Gastroesophageal sphincter (tissue), 4 donors: ENCODE data around the gene P4HB. TPM values are rescaled to one million over a fixed set of nuclear protein-coding genes. Genes with fewer than 3 reads are reported as not detected.

Source experiments
- ATAC-seq: fragments of 150-250 bp; one replicate; pipeline ENCODE4 v1.9.1; 2016; ENCODE audit warnings: mild to moderate bottlenecking, moderate library complexity
- H3K27ac ChIP-seq, 4 donors: fragments of 200-600 bp; sonication (generic) in 3 of 4; 1 replicate in 3 of 4; 2 replicates in 1 of 4; pipeline ENCODE4 v1.5.1; 2016 to 2019
- H3K27me3 ChIP-seq: fragments of 200-600 bp; sonication (generic); one replicate; pipeline ENCODE4 v1.5.1; 2019
- H3K36me3 ChIP-seq, 2 donors: fragments of 200-600 bp; sonication (generic); one replicate each; pipeline ENCODE4 v1.5.1; 2019; ENCODE audit warnings: control low read depth in 1 of 2
- H3K4me1 ChIP-seq, 3 donors: fragments of 200-600 bp; sonication (generic); 1 replicate in 2 of 3; 2 replicates in 1 of 3; pipeline ENCODE4 v1.5.1; 2016 to 2019; ENCODE audit warnings: control low read depth in 2 of 3
- H3K4me3 ChIP-seq, 2 donors: fragments of 200-600 bp; sonication (generic); one replicate each; pipeline ENCODE4 v1.5.1; 2019; ENCODE audit warnings: mild to moderate bottlenecking in 1 of 2, moderate library complexity in 1 of 2
- H3K9me3 ChIP-seq, 3 donors: fragments of 200-600 bp; sonication (generic); one replicate each; pipeline ENCODE4 v1.5.1; 2017 to 2019; ENCODE audit warnings: control low read depth in 2 of 3
- CTCF ChIP-seq, 4 experiments: fragments of 200-600 bp in 2 of 4; fragments of 450-650 bp in 2 of 4; sonication (generic) in 1 of 4; IDR thresholded peaks; one replicate each; pipeline ENCODE4 v1.5.1; 2017 to 2019; ENCODE audit warnings: antibody characterized with exemption in 4 of 4, mild to moderate bottlenecking in 2 of 4, moderate library complexity in 2 of 4
- EP300 ChIP-seq: sonication (generic); formaldehyde crosslinking; IDR thresholded peaks from one replicate; pipeline ENCODE4 v1.6.1; 2017; ENCODE audit warnings: antibody characterized with exemption, mild to moderate bottlenecking
- POLR2A ChIP-seq, 2 donors: fragments of 450-650 bp; IDR thresholded peaks; one replicate each; pipeline ENCODE4 v1.6.1; 2017; ENCODE audit warnings: antibody characterized with exemption in 2 of 2, mild to moderate bottlenecking in 2 of 2, moderate library complexity in 1 of 2
- POLR2AphosphoS5 ChIP-seq: sonication (generic); formaldehyde crosslinking; IDR thresholded peaks from one replicate; pipeline ENCODE4 v1.6.1; 2017; ENCODE audit warnings: antibody characterized with exemption
- WGBS, 2 donors: methylation state at CpG; one replicate each; pipeline ENCODE4 v1.1.5; 2018; ENCODE audit warnings: low coverage in 1 of 2; 5-methylcytosine and 5-hydroxymethylcytosine counted together
- total RNA-seq, 4 donors: library from RNA; depleted of rRNA; stranded (reverse); fragments of >200 nt; gene quantifications; one replicate each; pipeline ENCODE4 v1.1.0, GENCODE V29; 2016

Gene P4HB
- total RNA-seq, 4 donors from 2014 or later = 257 to 365 (median 324) TPM

GRCh38 chr17:81802048-81802758 is 58.1 kb downstream of the P4HB start:
- 76% methylated on average over 7 of the region's 9 CpGs; no CpG with 5 or more reads in 1 of the 2 donors for WGBS, 2 donors
- no peak overlapping the region for H3K27ac ChIP-seq
- no peak for TF ChIP-seq POLR2AphosphoS5
- no peak for TF ChIP-seq POLR2A (IDR thresholded peaks at IDR 0.05)
- no peak for TF ChIP-seq EP300
- TF ChIP-seq CTCF (IDR thresholded peaks at IDR 0.05) = no peak
- ATAC-seq = no peak
- no peaks in the 10 kb centered on the region for H3K9me3 ChIP-seq
- H3K36me3 ChIP-seq = no peaks in the 10 kb centered on the region
- H3K4me1 ChIP-seq = peaks cover 0 to 19% (median 11%) of the 10 kb centered on the region in 3 donors
- H3K27me3 ChIP-seq = peaks cover 81% of the 10 kb centered on the region
- H3K4me3 ChIP-seq = no peak overlapping the region

GRCh38 chr17:81801327-81801726 is 59.0 kb downstream of the P4HB start:
- no peaks in the 10 kb centered on the region for H3K9me3 ChIP-seq
- H3K27me3 ChIP-seq = peaks cover 72% of the 10 kb centered on the region
- H3K4me3 ChIP-seq = no peak overlapping the region
- ATAC-seq = no peak
- TF ChIP-seq EP300 (no peak), CTCF (IDR thresholded peaks at IDR 0.05) (no peak), POLR2A (IDR thresholded peaks at IDR 0.05) (no peak), POLR2AphosphoS5 (no peak)
- peaks cover 0 to 19% (median 11%) of the 10 kb centered on the region in 3 donors for H3K4me1 ChIP-seq
- H3K27ac ChIP-seq = no peak overlapping the region
- 76 to 88% methylated on average over 3 to 9 of the region's 9 CpGs for WGBS, 2 donors
- H3K36me3 ChIP-seq = no peaks in the 10 kb centered on the region

- ATAC-seq = no peak
- TF ChIP-seq EP300 = no peak
- no peak for TF ChIP-seq POLR2AphosphoS5
- TF ChIP-seq POLR2A (IDR thresholded peaks at IDR 0.05) = no peak
- TF ChIP-seq CTCF (IDR thresholded peaks at IDR 0.05) = no peak
- no peaks in the 10 kb centered on the region for H3K9me3 ChIP-seq
- H3K36me3 ChIP-seq = no peaks in the 10 kb centered on the region
- no peak overlapping the region for H3K4me3 ChIP-seq
- peaks cover 38% of the 10 kb centered on the region for H3K27me3 ChIP-seq
- WGBS, 2 donors = 23 to 46% methylated on average over 4 to 6 of the region's 8 CpGs
- no peaks in the 10 kb centered on the region for H3K4me1 ChIP-seq
- no peak overlapping the region for H3K27ac ChIP-seq
These were observed 65.8 kb downstream of the P4HB start for GRCh38 chr17:81794509-81794908.

- Histone ChIP-seq H3K4me1 (no peaks in the 10 kb centered on the region), H3K27ac (no peak overlapping the region), H3K27me3 (peaks cover 34% of the 10 kb centered on the region), H3K4me3 (no peak overlapping the region), H3K9me3 (no peaks in the 10 kb centered on the region), H3K36me3 (no peaks in the 10 kb centered on the region)
- no peak for ATAC-seq
- WGBS, 2 donors = 78 to 96% methylated on average over 3 of the region's 3 CpGs
- TF ChIP-seq CTCF (IDR thresholded peaks at IDR 0.05) = no peak
- TF ChIP-seq POLR2AphosphoS5 = no peak
- TF ChIP-seq POLR2A (IDR thresholded peaks at IDR 0.05) = no peak
- TF ChIP-seq EP300 = no peak
These were observed 66.3 kb downstream of the P4HB start for GRCh38 chr17:81794074-81794476.

Other genes with a start within 250 kb of the P4HB start
- 10 to 100 TPM; 49.5 to 83.8 (median 58.0) TPM for gene NPLOC4, start 223.4 kb downstream of the P4HB start, total RNA-seq
- gene TSPAN10, start 223.3 kb downstream of the P4HB start, total RNA-seq = under 1 TPM in 3 of 4 donors, not detected in 1; 0.27 to 0.89 (median 0.30) TPM
- gene PDE6G, start 204.0 kb downstream of the P4HB start, total RNA-seq = under 1 TPM in 1 of 4 donors, not detected in 3; 0.62 TPM
- gene OXLD1, start 193.9 kb downstream of the P4HB start, total RNA-seq = 10 to 100 TPM; 19.4 to 31.8 (median 25.3) TPM
- gene CCDC137, start 193.8 kb downstream of the P4HB start, total RNA-seq = 10 to 100 TPM in 2 of 4 donors, 1 to 10 TPM in 2; 8.2 to 16.1 (median 11.4) TPM
- 10 to 100 TPM; 26.2 to 52.8 (median 30.2) TPM for gene ARL16, start 176.7 kb downstream of the P4HB start, total RNA-seq
- 10 to 100 TPM; 51.5 to 90.5 (median 66.6) TPM for gene HGS, start 176.5 kb downstream of the P4HB start, total RNA-seq
- gene MRPL12, start 157.2 kb downstream of the P4HB start, total RNA-seq = 10 to 100 TPM; 27.5 to 42.9 (median 29.3) TPM
- 1 to 10 TPM; 3.0 to 8.8 (median 5.0) TPM for gene SLC25A10, start 148.3 kb downstream of the P4HB start, total RNA-seq
- under 1 TPM in 1 of 4 donors, not detected in 3; 0.47 TPM for gene GCGR, start 56.4 kb downstream of the P4HB start, total RNA-seq
- 100 to 1,000 TPM in 1 of 4 donors, 10 to 100 TPM in 3; 70.4 to 131 (median 85.9) TPM for gene MCRIP1, start 27.2 kb downstream of the P4HB start, total RNA-seq
- not detected for gene PPP1R27, start 25.5 kb downstream of the P4HB start, total RNA-seq
- gene ARHGDIA, start 10.8 kb upstream of the P4HB start, total RNA-seq = 100 to 1,000 TPM; 120 to 219 (median 169) TPM
- 10 to 100 TPM; 26.6 to 68.1 (median 55.5) TPM for gene ALYREF, start 31.1 kb upstream of the P4HB start, total RNA-seq
- 100 to 1,000 TPM in 3 of 4 donors, 10 to 100 TPM in 1; 81.0 to 128 (median 119) TPM for gene ANAPC11, start 31.2 kb upstream of the P4HB start, total RNA-seq
- gene NPB, start 41.7 kb upstream of the P4HB start, total RNA-seq = under 1 TPM in 2 of 4 donors, not detected in 2; 0.12 to 0.16 TPM
- gene PCYT2, start 50.9 kb upstream of the P4HB start, total RNA-seq = 10 to 100 TPM; 18.4 to 45.8 (median 34.4) TPM
- gene SIRT7, start 57.6 kb upstream of the P4HB start, total RNA-seq = 10 to 100 TPM; 14.3 to 24.1 (median 18.3) TPM
- 10 to 100 TPM; 18.8 to 39.3 (median 25.3) TPM for gene MAFG, start 67.2 kb upstream of the P4HB start, total RNA-seq
- gene PYCR1, start 76.8 kb upstream of the P4HB start, total RNA-seq = 1 to 10 TPM; 3.4 to 6.8 (median 5.1) TPM
- gene MYADML2, start 86.7 kb upstream of the P4HB start, total RNA-seq = not detected
- under 1 TPM in 1 of 4 donors, not detected in 3; 0.22 TPM for gene NOTUM, start 100.7 kb upstream of the P4HB start, total RNA-seq
- 10 to 100 TPM; 11.7 to 24.4 (median 18.6) TPM for gene ASPSCR1, start 117.1 kb upstream of the P4HB start, total RNA-seq
- 100 to 1,000 TPM in 1 of 4 donors, 10 to 100 TPM in 3; 65.3 to 110 (median 78.8) TPM for gene CENPX, start 162.3 kb upstream of the P4HB start, total RNA-seq
- 10 to 100 TPM in 2 of 4 donors, 1 to 10 TPM in 2; 4.4 to 16.3 (median 12.4) TPM for gene LRRC45, start 162.8 kb upstream of the P4HB start, total RNA-seq
- 1 to 10 TPM in 1 of 4 donors, under 1 TPM in 2, not detected in 1; 0.50 to 6.9 (median 0.54) TPM for gene RAC3, start 171.1 kb upstream of the P4HB start, total RNA-seq
- gene DCXR, start 177.2 kb upstream of the P4HB start, total RNA-seq = 100 to 1,000 TPM in 2 of 4 donors, 10 to 100 TPM in 2; 70.7 to 140 (median 108) TPM
- 10 to 100 TPM; 28.8 to 48.2 (median 34.3) TPM for gene RFNG, start 191.3 kb upstream of the P4HB start, total RNA-seq
- gene GPS1, start 191.4 kb upstream of the P4HB start, total RNA-seq = 100 to 1,000 TPM in 1 of 4 donors, 10 to 100 TPM in 3; 69.3 to 103 (median 77.2) TPM
- 10 to 100 TPM; 35.8 to 62.8 (median 52.9) TPM for gene DUS1L, start 205.3 kb upstream of the P4HB start, total RNA-seq
- 10 to 100 TPM; 22.6 to 52.8 (median 48.3) TPM for gene FASN, start 237.7 kb upstream of the P4HB start, total RNA-seq